ENCODE measurements around the gene FAXDC2.

FAXDC2 gene

DNA sequence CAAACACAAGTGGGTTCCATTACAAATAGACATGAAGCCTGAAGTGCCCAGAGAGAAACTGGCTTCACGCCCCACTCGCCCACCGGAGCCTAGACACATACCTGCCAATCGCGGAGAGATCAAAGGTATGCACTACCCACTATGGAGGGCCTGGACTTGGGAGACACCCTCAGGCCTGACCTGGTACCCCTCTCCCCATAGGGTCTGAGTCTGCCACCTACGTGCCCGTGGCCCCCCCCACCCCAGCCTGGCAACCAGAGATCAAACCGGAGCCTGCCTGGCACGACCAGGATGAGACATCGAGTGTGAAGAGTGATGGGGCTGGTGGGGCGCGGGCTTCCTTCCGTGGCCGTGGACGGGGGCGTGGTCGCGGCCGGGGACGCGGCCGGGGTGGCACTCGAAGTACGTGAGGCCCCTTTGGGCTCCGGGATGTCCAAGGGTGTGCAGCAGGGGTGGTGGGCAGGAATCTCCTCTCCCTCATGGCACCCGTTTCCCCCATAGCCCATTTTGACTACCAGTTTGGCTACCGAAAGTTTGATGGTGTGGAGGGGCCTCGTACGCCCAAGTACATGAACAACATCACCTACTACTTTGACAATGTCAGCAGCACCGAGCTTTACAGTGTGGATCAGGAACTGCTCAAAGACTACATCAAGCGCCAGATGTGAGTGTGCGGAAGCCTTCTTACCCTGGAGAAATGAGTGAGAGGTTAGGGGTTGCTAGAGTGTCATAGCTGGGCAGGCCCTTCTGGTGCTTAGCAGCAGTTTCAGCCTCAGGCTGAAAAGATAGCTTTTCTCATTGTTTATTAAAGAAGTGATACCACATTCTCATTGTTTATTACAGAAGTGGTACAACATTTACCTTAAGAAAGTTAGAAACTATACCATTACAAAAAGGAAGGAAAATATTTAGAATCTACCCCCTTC lies 56.5 kb downstream of the FAXDC2 start:
- DNase-seq: no peak

GRCh38 chr5:154791535-154791934 lies 58.9 kb downstream of the FAXDC2 start:
- DNase-seq: no peak

GRCh38 chr5:154788212-154788611 lies 62.2 kb downstream of the FAXDC2 start:
- DNase-seq: no peak

GRCh38 chr5:154786414-154786813 lies 64.0 kb downstream of the FAXDC2 start:
- DNase-seq: no peak

DNA sequence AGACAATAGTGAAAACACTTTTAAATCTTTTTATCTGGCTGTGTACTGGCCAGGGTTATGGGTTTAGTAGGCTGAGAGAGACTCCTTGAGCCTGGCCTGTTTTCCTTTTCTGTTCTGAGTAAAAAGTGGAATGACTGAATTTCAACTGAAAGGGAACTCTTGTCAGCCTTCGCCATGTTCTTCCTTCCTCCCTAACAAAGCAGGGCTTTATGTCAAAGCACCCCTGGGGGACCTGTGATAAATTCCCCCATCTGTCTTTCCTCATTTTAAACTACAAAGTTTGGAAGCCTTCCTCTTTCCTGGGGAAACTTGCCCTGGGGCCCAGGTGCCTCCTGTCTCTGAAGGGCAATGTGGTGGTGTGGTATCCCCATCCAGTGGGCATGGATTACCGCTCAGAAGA lies 65.5 kb downstream of the FAXDC2 start:
- DNase-seq: no peak

GRCh38 chr5:154783774-154784460 lies 66.5 kb downstream of the FAXDC2 start:
- no peak for DNase-seq

- DNase-seq: no peak
These were observed 67.4 kb downstream of the FAXDC2 start for GRCh38 chr5:154782812-154783592.

- DNase-seq: no peak
These were observed 68.1 kb downstream of the FAXDC2 start for GRCh38 chr5:154782326-154782725.

GRCh38 chr5:154780128-154780527 lies 70.3 kb downstream of the FAXDC2 start:
- DNase-seq: no peak

GRCh38 chr5:154779105-154779504 lies 71.3 kb downstream of the FAXDC2 start:
- no peak for DNase-seq

DNA sequence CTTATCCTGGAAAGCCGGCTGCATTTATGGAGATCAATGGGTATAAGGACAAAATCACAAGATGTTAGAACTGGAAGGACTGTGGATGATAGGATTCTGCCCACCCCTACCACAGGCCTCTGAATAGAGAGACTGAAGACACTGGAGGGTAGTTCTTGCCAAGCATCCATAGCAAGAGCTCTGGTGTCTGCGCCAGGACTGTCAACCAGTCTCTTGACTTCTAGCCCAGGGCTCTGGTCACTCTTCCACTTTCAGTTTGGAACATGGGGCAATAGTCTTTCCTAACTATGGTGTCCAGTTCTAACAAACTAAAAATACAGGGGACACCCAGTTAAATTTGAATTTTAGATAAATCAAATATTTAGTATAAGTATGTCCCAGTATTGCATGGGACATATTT lies 71.9 kb downstream of the FAXDC2 start:
- no peak for DNase-seq

- DNase-seq: no peak
These were observed 74.2 kb downstream of the FAXDC2 start for GRCh38 chr5:154776167-154776566.

GRCh38 chr5:154773326-154773725 lies 77.1 kb downstream of the FAXDC2 start:
- no peak for DNase-seq

DNA sequence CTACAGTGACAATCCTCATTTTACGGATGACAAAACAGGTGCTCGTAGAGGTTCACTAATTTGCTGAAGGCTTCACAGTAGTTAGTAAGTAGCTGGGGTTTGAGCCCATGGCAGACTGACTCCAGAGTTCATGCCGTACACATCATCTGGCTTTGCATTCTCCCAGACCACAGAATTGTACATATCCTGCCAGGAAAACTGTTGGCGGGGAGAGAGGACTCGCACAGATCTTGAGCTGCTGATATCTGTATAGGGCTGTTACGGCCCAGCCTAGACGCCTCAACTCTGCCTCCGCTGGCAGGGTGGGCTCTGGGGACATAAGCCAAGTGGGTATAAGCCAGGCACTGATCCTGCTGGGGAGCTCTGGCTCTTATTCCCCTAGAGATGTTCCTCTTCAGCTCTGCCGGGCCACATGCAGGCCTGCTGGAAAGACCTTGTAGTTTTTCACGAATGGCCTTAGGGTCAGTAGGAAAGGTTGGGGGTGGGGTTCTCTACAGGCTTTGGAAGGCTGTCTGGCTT lies 79.0 kb downstream of the FAXDC2 start:
- no peak for DNase-seq

DNA sequence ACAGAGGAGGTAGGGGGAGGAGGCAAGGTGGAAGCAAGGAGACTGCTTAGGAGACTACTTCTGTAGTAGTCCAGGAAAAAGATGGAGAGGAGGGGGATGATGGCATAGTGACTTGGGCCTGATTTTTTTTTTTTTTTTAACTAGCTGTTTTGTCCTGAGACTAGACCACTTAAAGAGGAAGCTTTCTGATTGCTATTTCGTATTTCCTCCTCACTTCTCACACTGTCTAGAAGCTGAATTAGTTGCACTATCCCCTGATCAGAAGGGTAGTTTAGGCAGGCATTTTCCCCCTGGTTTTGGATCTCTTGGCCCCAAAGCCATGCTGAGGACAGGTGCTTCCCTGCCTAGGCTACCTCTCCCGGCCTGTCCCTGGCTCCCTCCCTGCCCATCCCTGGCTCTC lies 80.3 kb downstream of the FAXDC2 start:
- no peak for DNase-seq
